ENCODE results near the gene HSPB2. TPM values are rescaled to one million over a fixed set of nuclear protein-coding genes. Genes with fewer than 3 reads are reported as not detected.
A peak's percentile ranks its signal among the peaks of the same experiment; 100 is the strongest.

HSPB2 gene
- total RNA-seq, 1 donor from 2014 or later, result 0.31 TPM

DNA sequence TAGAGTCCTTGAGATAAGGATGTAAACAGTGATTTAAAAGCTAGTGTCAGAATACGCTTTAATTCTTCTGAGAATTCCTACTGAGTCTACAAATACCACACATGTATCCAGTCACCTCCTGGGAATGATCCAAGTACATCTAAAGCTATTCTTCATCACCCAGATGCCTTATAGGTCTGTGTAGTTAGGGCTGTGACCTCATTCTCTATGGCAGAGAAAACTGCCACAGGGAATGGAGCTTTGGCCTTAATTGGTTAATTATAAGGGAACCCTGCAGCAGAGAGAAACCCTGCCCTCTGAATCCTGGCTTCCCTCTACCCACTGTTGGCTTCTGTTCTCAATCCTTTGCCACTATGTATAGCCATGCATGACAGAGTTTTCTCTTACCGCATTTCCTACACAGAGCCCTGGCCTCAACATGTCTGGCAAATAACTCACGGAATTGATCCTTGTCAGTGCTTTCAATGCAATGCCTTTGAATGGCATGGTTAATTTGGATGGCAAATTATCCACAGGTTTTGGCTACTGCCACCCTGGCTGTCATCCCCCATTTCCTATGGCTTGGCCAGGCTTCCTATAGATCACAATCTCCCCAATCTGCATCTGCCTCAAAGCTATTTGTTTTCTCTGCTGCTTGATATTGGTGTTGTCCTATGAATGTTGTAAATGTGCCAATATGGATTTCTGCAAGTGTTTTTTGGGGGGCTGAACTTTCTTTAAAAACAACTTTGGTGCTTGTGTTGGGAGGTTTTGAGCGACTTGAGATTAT is 27.5 kb downstream of the HSPB2 start:
- no peak for DNase-seq

DNA sequence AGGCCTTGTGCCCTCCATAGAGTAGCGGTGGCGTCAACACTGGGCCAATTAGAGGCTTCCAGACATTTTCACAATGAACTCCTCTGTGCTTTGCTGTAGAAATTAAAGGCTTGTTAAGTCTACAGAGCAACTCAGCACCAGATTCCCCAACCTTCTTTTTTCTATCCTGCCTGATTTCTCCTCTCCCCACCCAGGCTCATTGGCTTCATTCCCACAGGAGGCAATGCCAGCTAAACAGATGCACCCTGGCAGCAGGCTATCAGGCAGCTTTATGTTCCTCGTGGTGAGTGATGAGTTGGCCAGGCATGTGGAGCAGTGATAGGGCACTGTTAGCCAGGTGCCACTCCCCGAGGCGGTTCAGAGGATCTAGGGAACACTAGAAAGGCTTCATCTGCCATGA is 29.4 kb downstream of the HSPB2 start:
- peak; percentile 59 for DNase-seq

DNA sequence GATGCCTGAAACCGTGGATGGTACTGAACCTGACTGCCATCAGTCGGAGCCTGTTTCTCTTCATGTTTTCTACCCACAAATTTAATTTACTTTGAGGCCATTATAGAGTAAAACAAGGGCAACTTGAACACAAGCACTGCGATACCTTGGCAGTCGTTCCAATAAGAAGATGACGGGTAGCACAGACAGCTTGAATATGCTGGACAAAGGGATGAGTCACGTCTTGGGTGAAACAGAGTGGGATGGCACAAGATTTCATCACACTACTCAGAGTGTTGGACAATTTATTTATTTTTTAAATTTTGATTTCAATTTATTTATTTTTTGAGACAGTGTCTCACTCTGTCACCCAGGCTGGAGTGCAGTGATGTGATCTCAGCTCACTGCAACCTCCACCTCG is 30.3 kb downstream of the HSPB2 start:
- DNase-seq, result no peak

DNA sequence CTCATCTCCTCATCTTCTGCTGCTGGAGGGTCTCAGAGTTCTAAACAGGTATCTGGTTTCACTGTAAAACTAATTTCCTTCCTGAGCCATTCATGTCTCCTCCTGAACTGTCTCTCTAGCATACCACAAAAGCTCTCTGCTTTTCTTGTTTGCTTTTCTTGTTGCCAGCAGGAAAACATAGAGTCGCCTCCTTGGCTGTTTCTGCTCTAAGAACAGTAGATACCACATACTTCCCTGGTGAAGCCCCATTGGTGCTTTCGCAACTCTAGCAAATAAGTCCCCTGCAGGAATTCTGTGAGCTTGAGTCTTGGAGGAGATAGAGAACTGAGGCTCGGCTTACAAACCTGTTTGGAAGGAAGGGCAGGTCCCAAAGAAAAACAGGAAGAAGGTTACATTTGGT is 31.6 kb downstream of the HSPB2 start:
- no peak for DNase-seq

DNA sequence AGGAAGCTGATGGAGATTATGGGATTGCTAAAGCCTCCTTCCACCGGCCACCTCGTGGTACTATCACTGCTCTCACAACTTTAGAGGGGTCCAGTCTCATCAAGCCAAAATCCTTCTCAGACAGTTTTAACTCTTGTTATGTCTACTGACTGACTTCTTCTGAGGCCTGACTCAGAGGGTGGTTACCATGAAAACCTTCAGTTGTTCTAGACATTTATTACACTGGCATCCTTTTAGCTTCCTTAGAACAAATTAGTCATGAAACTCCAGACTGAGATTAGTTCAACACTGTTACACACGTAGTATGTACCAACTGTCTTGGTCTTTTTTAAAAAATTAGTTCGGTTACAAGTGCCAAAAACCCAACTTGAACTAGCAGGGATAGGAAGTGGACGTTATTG is 32.1 kb downstream of the HSPB2 start:
- DNase-seq, result no peak

- no peak for DNase-seq
These were observed 32.7 kb downstream of the HSPB2 start for GRCh38 chr11:111945198-111945597.

- no peak for DNase-seq
These were observed 34.0 kb downstream of the HSPB2 start for GRCh38 chr11:111946499-111946898.

GRCh38 chr11:111947143-111947542 is 34.6 kb downstream of the HSPB2 start:
- no peak for DNase-seq

DNA sequence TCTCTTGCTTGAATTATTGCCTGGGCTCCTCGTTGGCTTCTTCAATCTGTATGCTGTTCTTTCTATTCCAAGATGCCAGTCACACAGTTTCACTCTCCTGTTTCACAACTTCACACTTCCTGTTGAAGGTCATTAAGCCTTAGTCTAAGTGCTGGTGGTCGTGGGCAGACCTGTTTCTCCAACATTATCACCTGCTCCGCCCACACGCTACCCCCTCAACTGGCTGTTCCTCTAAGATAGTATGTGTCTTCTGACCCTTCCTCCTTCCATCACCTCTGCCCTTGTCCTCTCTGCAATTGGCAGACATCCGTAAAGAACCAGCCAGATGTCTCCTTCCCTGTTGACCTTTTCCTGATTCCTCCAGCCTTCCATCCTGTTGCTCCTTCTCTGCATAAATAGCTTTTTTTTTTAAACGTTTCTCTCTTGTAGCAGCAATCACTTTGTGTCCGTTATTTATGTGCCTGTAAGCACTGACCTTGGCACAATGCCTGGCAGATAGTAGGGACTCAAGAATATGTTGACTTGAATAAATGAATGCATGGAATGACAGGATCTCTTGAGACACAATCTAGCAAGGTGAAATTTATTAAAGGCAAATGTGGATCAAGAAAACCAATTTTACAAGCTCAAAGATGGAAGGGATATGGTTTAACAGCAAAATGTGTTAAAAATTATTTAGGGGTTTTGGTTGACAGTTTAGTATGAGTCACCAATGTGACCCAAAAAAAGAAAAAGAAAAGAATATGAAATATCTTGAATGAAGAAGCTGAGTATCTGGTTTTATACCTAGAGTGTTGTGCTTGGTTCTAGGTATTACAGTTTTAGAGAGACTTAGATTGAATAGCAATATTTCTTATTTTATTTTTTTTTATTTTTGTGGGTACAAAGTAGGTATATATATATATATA is 37.2 kb downstream of the HSPB2 start:
- no peak for DNase-seq

DNA sequence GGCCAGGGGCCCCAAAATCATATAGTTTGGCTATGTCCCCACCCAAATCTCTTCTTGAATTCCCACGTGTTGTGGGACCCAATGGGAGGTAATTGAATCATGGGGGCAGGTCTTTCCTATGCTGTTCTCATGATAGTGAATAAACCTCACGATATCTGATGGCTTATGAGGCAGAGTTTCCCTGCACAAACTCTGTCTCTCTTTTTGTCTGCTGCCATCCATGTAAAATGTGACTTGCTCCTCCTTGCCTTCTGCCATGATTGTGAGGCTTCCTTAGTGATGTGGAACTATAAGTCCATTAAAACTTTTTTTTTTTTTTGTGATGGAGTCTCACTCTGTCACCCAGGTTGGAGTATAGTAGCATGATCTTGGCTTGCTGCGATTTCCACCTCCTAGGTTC is 39.0 kb downstream of the HSPB2 start:
- no peak for DNase-seq

- DNase-seq, result no peak
These were observed 41.6 kb downstream of the HSPB2 start for GRCh38 chr11:111954154-111954553.

DNA sequence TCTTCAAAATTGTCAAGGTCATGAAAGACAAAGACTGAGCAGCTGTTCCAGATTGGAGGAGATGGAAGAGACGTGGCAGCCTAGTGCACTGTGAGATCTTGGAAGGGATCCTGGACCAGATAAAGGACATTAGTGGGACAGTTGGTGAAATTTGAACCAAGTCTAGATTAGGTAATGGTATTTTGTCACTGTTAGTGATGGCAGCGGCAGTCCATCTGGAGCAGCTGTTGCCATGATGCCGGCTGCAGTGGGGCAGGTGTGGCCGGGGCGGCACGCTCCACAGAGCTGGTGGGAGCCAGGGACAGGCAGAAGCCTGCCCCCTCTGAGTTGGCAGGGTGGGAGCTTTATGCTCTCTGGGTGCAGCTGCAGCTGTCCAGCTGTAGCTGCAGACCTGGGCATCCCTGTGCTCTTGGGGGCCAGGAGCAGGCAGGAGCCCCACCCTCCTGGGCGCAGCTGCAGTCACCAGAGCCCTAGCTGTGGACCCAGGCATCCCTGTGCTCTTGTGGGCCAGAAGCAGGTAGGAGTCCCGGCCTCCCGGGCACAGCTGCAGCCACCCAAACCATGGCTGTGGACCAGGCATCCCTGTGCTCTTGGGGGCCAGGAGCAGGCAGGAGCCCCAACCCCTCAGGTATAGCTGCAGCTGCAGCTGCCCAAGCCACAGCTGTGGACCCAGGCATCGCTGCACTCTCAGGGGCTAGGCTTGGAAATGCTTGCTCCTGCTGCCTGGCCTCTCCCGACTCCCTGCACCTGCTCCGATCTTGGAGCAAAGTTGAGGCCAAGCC is 45.3 kb downstream of the HSPB2 start:
- no peak for DNase-seq

GRCh38 chr11:111960916-111961315 is 48.4 kb downstream of the HSPB2 start:
- DNase-seq, result no peak

- no peak for DNase-seq
These were observed 49.1 kb downstream of the HSPB2 start for GRCh38 chr11:111961389-111962300.

Small RNA genes within 50 kb of the gene (small RNA-seq; reads per million reads assigned to genes)
- not detected for gene C11orf52
- gene GNG5P3, result not detected
- not detected for gene RNA5SP351
- 0.12 reads per million for gene RPL37AP8

Other genes starting within 250 kb of the HSPB2 start
- 17.9 TPM for gene PPP2R1B, start 146.3 kb upstream of the HSPB2 start, total RNA-seq
- 95.6 TPM for gene ALG9, start 41.2 kb upstream of the HSPB2 start, total RNA-seq
- 12.8 TPM for gene FDXACB1, start 33.6 kb upstream of the HSPB2 start, total RNA-seq
- gene CFAP68, start 33.2 kb upstream of the HSPB2 start, total RNA-seq, result 6.9 TPM
- 10.3 TPM for gene CRYAB, start 964 bp upstream of the HSPB2 start, total RNA-seq
- not detected for gene C11orf52, start 6.2 kb downstream of the HSPB2 start, total RNA-seq
- 78.5 TPM for gene DIXDC1, start 24.6 kb downstream of the HSPB2 start, total RNA-seq
- gene DLAT, start 112.7 kb downstream of the HSPB2 start, total RNA-seq, result 46.5 TPM
- 2.0 TPM for gene PIH1D2, start 161.3 kb downstream of the HSPB2 start, total RNA-seq
- gene NKAPD1, start 161.6 kb downstream of the HSPB2 start, total RNA-seq, result 52.6 TPM
- 57.4 TPM for gene TIMM8B, start 174.0 kb downstream of the HSPB2 start, total RNA-seq
- 73.6 TPM for gene SDHD, start 174.1 kb downstream of the HSPB2 start, total RNA-seq